ENCODE measurements around the gene KCNK15. TPM values are rescaled to one million over a fixed set of nuclear protein-coding genes. Genes with fewer than 3 reads are reported as not detected.

Gene KCNK15
- total RNA-seq, 4 donors from 2014 or later = 2.5 to 5.1 (median 3.4) TPM

DNA sequence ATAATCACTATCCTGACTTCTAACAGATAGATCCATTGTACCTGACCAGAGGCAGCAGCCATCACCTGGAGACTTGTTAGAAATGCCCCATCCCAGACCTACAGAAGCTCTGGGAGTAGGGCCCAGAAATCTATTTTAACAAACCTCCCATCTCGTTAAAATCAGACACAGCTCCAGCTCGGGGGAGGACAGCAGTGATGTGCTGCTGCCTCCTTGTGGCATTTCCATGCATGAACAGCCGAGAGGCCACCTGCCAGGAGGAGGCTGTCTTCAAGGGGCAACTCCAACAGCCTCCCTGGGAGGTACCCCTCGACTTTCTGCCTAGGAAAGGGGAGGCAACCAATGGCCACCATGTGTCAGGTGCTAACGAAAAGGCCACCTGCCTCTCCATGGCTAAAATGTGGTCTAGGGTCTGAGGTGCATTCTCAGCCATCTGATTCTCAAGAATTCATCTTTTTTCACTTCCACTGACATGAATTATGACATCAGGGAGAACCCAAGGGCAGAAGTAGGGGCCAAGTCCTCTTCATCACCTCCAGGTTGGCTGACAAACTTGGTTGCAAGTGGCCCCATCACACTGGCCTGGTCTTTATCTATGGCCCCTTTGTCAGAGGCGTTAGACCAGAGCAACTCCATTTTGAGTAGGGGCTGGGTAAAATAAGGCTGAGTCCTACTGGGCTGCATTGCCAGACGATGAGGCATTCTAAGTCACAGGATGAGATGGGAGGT is 12.2 kb upstream of the KCNK15 start:
- intact Hi-C loops (cut with DNase I) = loop anchor here (2.0 kb wide), 1 partner anchor 49 kb away; no protein-coding TSS in a partner anchor
- WGBS, 2 donors = 26 to 46% methylated on average over 4 to 7 of the region's 7 CpGs
- DNase-seq = peak; percentile 69 to 74

DNA sequence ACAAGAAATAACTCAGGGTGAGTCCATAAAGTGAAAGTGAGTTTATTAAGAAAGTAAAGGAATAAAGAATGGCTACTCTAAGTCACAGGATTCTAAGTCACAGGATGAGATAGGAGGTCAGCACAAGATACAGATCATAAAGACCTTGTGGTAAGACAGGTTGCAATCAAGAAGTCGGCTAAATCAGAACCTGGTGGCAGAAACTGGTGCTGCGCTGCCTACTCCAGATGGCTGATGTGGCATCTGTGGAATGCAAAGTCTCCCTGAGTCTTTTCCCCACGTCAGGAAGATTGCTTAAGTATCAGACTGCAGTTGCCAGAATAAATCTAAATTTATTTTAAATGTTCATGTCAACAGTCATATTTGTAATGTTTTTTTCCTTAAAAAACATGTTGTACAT is 10.7 kb upstream of the KCNK15 start:
- Histone ChIP-seq H3K27ac (no peak overlapping the region), H3K27me3 (no peaks in the 10 kb centered on the region), H3K4me3 (replicated peaks in 1 of 3) (no peak overlapping the region), H3K36me3 (no peaks in the 10 kb centered on the region), H3K4me1 (peaks cover 6 to 11% of the 10 kb centered on the region in 2 donors), H3K9me3 (no peaks in the 10 kb centered on the region)
- no peak for DNase-seq
- WGBS, 2 donors = 61 to 64% methylated on average over 3 of the region's 3 CpGs
- TF ChIP-seq POLR2A (IDR thresholded peaks at IDR 0.05) = no peak
- TF ChIP-seq, protein P1, sequence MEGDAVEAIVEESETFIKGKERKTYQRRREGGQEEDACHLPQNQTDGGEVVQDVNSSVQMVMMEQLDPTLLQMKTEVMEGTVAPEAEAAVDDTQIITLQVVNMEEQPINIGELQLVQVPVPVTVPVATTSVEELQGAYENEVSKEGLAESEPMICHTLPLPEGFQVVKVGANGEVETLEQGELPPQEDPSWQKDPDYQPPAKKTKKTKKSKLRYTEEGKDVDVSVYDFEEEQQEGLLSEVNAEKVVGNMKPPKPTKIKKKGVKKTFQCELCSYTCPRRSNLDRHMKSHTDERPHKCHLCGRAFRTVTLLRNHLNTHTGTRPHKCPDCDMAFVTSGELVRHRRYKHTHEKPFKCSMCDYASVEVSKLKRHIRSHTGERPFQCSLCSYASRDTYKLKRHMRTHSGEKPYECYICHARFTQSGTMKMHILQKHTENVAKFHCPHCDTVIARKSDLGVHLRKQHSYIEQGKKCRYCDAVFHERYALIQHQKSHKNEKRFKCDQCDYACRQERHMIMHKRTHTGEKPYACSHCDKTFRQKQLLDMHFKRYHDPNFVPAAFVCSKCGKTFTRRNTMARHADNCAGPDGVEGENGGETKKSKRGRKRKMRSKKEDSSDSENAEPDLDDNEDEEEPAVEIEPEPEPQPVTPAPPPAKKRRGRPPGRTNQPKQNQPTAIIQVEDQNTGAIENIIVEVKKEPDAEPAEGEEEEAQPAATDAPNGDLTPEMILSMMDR (IDR thresholded peaks at IDR 0.05) = peak in 2 of 6 experiments; percentile 15 to 21
- intact Hi-C loops (cut with DNase I) = no loop called here

More for the DNA sequence above, 12.2 kb upstream of the KCNK15 start:
- Histone ChIP-seq H3K9me3 (no peaks in the 10 kb centered on the region), H3K4me3 (replicated peaks in 1 of 3) (no peak overlapping the region), H3K36me3 (no peaks in the 10 kb centered on the region), H3K4me1 (peaks cover 6 to 22% of the 10 kb centered on the region in 2 donors), H3K27ac (no peak overlapping the region), H3K27me3 (no peaks in the 10 kb centered on the region)
- TF ChIP-seq, protein P1 (IDR thresholded peaks at IDR 0.05) = peak; percentile 77 to 95 (median 90)
- TF ChIP-seq POLR2A (IDR thresholded peaks at IDR 0.05) = no peak

DNA sequence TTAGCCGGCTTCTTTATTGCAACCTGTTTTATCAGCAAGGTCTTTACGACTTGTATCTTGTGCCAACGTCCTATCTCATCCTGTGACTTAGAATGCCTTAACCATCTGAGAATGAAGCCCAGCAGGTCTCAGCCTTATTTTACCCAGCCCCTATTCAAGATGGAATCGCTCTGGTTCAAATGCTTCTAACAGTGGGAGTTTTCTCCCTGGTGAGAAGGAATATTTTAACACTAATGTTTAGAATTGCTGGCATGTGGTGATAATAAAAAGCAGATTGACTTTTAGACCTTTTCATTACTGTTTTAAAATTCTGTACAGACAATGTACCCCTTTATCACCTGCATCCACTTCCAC is 9.9 kb upstream of the KCNK15 start:
- Histone ChIP-seq H3K36me3 (no peaks in the 10 kb centered on the region), H3K9me3 (no peaks in the 10 kb centered on the region), H3K27ac (no peak overlapping the region), H3K4me1 (peaks cover 6 to 11% of the 10 kb centered on the region in 2 donors), H3K4me3 (replicated peaks in 1 of 3) (no peak overlapping the region), H3K27me3 (no peaks in the 10 kb centered on the region)
- WGBS, 2 donors = 92 to 98% methylated on average over 4 of the region's 4 CpGs
- no peak for DNase-seq
- intact Hi-C loops (cut with DNase I) = no loop called here
- TF ChIP-seq, protein P1 (IDR thresholded peaks at IDR 0.05) = no peak
- no peak for TF ChIP-seq POLR2A (IDR thresholded peaks at IDR 0.05)

DNA sequence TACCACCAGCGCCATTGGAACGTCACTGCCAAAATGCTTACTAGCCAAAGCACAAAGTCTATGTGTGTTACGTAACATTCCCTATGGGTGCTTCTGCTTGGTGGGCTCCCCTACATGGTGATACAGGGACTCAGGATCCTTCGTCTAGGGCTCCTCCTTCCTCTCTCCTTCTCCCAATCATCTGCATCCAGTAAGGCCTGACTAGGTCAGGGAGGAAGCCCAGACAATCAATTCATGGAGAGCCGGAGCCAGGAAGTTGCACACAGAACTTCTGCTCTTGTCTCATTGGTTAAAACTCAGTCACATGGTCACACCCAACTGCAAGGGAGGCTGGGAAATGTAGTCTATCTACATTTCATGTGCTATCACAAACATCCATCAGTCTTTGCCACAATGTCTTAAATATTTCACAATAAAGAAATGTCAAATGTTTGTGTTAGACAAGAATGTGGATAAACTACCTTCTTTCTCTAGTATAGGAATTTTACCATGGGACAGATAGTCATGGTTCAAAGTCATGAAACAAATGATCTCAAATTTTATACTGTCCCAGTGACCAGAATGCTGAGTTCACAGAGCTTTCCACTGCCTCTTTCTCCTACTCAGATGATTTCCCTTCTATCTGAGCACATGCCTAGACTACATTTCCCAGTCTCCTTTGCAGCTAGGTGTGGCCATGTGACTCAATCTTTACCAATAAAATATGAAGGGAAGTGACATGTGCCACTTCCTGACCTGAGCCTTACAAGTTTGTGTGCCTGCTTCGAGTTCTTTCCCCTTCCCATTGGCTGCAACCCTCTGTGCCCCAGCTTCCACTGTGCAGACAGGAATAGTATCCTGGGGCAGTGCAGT is 9.3 kb upstream of the KCNK15 start:
- intact Hi-C loops (cut with DNase I) = no loop called here
- Histone ChIP-seq H3K4me3 (replicated peaks in 1 of 3) (no peak overlapping the region), H3K9me3 (no peaks in the 10 kb centered on the region), H3K36me3 (no peaks in the 10 kb centered on the region), H3K4me1 (peaks cover 4 to 10% of the 10 kb centered on the region in 2 donors), H3K27me3 (no peaks in the 10 kb centered on the region), H3K27ac (no peak overlapping the region)
- peak; percentile 36 to 39 for DNase-seq
- 48 to 54% methylated on average over 6 of the region's 6 CpGs for WGBS, 2 donors
- no peak for TF ChIP-seq POLR2A (IDR thresholded peaks at IDR 0.05)
- TF ChIP-seq, protein P1 (IDR thresholded peaks at IDR 0.05) = no peak

DNA sequence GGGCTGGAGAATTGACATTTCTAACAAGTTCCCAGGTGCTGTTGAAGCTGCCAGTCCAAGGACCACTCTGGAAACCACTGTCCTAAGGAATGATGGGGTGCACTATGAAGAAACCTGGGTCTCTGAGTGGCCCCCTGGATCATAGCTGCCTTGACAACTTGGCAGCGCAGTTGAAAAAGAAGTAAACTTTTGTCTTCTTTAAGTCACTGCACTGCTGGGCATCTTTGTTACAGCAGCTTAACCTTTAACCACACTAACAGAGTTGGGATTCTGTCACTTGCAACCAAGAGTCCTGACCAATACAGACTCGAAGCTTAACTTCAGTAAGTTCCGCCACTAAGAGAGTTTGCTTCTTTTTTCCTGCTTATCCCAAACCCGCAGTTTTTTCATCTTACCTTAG is 8.5 kb upstream of the KCNK15 start:
- no peaks in the 10 kb centered on the region for H3K9me3 ChIP-seq
- peaks cover 0 to 4% of the 10 kb centered on the region in 2 donors for H3K4me1 ChIP-seq
- H3K4me3 ChIP-seq (replicated peaks in 1 of 3) = no peak overlapping the region
- DNase-seq = no peak
- H3K27me3 ChIP-seq = no peaks in the 10 kb centered on the region
- 96 to 99% methylated on average over 4 of the region's 4 CpGs for whole genome bisulfite sequencing, 2 donors
- no peak overlapping the region for H3K27ac ChIP-seq
- no peaks in the 10 kb centered on the region for H3K36me3 ChIP-seq
- TF ChIP-seq, protein P1 (IDR thresholded peaks at IDR 0.05) = no peak
- TF ChIP-seq POLR2A (IDR thresholded peaks at IDR 0.05) = no peak
- intact Hi-C loops (cut with DNase I) = no loop called here

Data from thyroid gland (tissue), 4 donors.